Thyroid gland (tissue), 4 donors: ENCODE results near the gene MYO16.

Source experiments
- CTCF ChIP-seq, 6 experiments: fragments of 200-600 bp in 3 of 6; fragments of 450-650 bp in 3 of 6; sonication (generic) in 3 of 6; IDR thresholded peaks; one replicate each; pipeline ENCODE4 v1.5.1; 2016 to 2019; ENCODE audit warnings: antibody characterized with exemption in 6 of 6, mild to moderate bottlenecking in 2 of 6, inconsistent platforms in 1 of 6, moderate library complexity in 1 of 6
- POLR2A ChIP-seq, 2 donors: fragments of 450-650 bp; IDR thresholded peaks; one replicate each; pipeline ENCODE4 v1.6.1; 2017; ENCODE audit warnings: antibody characterized with exemption in 2 of 2, mild to moderate bottlenecking in 2 of 2, moderate library complexity in 1 of 2

- no peak for TF ChIP-seq CTCF (IDR thresholded peaks at IDR 0.05)
- no peak for TF ChIP-seq POLR2A (IDR thresholded peaks at IDR 0.05)
Observed at GRCh38 chr13:109131698-109132257, 502.4 kb downstream of the MYO16 start.
